H1 (cell line): ENCODE measurements around the gene IL1RL1.

ENCODE experiments used
- EP300 ChIP-seq, 2 experiments: IDR thresholded peaks; 1 replicate in 1 of 2; 2 replicates in 1 of 2; pipeline ENCODE4 v1.6.1; 2011 to 2012; ENCODE audit warnings: low read depth in 2 of 2, low read length in 2 of 2, mild to moderate bottlenecking in 2 of 2, borderline replicate concordance in 1 of 2, inconsistent platforms in 1 of 2, moderate library complexity in 1 of 2
- KDM5A ChIP-seq: fragments of 200-600 bp; IDR thresholded peaks from 2 replicates; pipeline ENCODE4 v1.7.1; 2012; ENCODE audit warnings: mild to moderate bottlenecking, low read length, inconsistent platforms, mixed read lengths
- POLR2A ChIP-seq, 2 experiments: IDR thresholded peaks; 1 replicate in 1 of 2; 2 replicates in 1 of 2; pipeline ENCODE4 v1.6.1; 2011; ENCODE audit warnings: low read depth in 2 of 2, low read length in 2 of 2, mild to moderate bottlenecking in 2 of 2; ENCODE audit errors: control extremely low read depth in 1 of 2
- TF ChIP-seq, protein P1 (sequence below), 3 experiments: IDR thresholded peaks; 1 replicate in 2 of 3; 2 replicates in 1 of 3; pipeline versions ENCODE4 v1.5.1 to v1.6.1; 2011; ENCODE audit warnings: low read length in 3 of 3, mild to moderate bottlenecking in 3 of 3, inconsistent platforms in 2 of 3, low read depth in 1 of 3, moderate library complexity in 1 of 3; ENCODE audit not compliant: insufficient read depth in 1 of 3; ENCODE audit errors: control extremely low read depth in 1 of 3

DNA sequence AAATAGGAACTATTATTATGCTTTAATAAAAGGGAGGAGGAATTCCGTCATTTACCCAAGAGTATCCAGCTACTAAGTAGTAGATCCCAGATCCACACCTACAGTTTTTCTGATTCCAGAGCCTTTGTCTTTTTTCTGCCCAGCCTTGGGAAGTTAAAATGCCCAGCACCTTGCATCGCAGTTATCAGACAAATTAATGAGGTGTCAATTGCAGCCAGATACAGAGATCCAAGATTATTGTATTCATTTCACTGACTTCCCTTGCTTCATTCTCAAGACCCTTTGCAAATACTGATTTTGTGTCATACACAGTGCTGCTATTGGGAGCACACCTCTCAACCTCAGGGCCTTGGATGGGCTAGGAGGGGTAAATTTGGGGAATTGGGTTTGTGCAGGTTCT lies 45.4 kb downstream of the IL1RL1 start:
- TF ChIP-seq, protein P1, sequence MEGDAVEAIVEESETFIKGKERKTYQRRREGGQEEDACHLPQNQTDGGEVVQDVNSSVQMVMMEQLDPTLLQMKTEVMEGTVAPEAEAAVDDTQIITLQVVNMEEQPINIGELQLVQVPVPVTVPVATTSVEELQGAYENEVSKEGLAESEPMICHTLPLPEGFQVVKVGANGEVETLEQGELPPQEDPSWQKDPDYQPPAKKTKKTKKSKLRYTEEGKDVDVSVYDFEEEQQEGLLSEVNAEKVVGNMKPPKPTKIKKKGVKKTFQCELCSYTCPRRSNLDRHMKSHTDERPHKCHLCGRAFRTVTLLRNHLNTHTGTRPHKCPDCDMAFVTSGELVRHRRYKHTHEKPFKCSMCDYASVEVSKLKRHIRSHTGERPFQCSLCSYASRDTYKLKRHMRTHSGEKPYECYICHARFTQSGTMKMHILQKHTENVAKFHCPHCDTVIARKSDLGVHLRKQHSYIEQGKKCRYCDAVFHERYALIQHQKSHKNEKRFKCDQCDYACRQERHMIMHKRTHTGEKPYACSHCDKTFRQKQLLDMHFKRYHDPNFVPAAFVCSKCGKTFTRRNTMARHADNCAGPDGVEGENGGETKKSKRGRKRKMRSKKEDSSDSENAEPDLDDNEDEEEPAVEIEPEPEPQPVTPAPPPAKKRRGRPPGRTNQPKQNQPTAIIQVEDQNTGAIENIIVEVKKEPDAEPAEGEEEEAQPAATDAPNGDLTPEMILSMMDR (IDR thresholded peaks at IDR 0.05; ENCODE audit: control extremely low read depth in 1 of 3, insufficient read depth in 1 of 3, low read depth in 1 of 3, low read length in 3 of 3): no peak
- TF ChIP-seq POLR2A (IDR thresholded peaks at IDR 0.05; ENCODE audit: control extremely low read depth in 1 of 2, low read depth in 2 of 2, low read length in 2 of 2) (no peak), KDM5A (no peak), EP300 (IDR thresholded peaks at IDR 0.05; ENCODE audit: borderline replicate concordance in 1 of 2, low read depth in 2 of 2, low read length in 2 of 2) (no peak)
